ENCODE measurements around the gene FHIT.
"Not testable (repeated sequence)": the region's sequence is repeated elsewhere in the genome, so short reads cannot be mapped to it uniquely, and the experiment has no call there.

FHIT gene

DNA sequence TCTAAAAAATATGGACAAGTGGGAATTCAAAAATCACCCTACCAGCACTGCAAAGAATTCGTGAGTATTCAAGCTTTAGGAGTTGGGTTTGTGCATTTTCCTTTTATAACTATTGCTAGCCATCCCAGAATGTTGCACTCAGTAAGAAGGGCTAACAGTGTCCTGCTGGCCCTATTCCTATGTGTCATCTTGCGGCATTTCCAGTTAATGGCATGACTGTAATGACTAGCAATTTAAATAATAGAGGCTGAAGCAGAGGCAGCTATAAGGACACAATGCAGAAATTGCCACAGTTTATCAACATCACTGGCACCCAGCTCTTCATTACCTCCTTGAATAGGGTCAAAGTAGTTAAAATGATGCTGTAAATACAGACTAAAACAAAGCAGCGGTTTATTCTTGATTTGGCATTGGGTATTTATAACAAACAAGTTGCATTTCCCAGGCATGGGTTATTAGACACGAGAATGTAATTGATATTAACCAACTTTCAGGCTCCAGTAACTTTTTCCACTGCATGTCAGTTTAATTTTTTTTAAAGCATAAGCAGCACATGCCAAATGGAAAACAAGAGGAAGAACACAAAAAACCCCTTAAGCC is 177.6 kb downstream of the FHIT start:
- Histone ChIP-seq H3K4me3 (ENCODE audit: low read depth in 1 of 2, low read length in 2 of 2) (no peak overlapping the region), H3K27ac (ENCODE audit: low read depth, low read length) (no peak overlapping the region), H3K27me3 (ENCODE audit: control insufficient read depth in 1 of 2, insufficient read depth in 2 of 2, low read length in 2 of 2) (no peaks in the 10 kb centered on the region), H3K9me3 (ENCODE audit: control insufficient read depth in 1 of 2, low read length in 2 of 2) (no peaks in the 10 kb centered on the region), H3K9ac (ENCODE audit: low read depth in 1 of 2, low read length in 2 of 2) (no peak overlapping the region), H3K4me1 (ENCODE audit: control insufficient read depth in 1 of 2, insufficient read depth in 2 of 2, low read length in 2 of 2) (no peaks in the 10 kb centered on the region), H3K36me3 (ENCODE audit: control insufficient read depth in 1 of 2, insufficient read depth in 2 of 2, low read length in 2 of 2) (no peaks in the 10 kb centered on the region)

DNA sequence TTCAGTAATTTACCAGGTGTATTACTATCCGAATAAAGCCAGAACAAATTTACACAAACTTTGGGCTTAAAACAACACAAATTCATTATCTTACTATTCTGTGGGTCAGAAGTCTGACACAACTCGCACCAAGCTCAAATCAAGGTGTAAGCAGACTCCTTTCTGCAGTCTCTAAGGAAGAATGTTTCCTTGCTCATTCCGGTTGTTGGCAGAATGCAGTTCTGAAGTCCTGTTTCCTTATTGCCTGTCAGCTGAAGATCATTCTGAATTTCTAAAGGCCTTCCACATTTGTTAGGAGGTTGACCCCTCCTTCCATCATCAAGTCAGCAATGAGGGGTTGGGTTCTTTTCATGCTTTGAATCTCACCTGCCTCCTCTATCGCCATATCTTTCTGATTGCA is 183.2 kb downstream of the FHIT start:
- Histone ChIP-seq H3K9ac (ENCODE audit: low read depth in 1 of 2, low read length in 2 of 2) (no peak overlapping the region), H3K27ac (ENCODE audit: low read depth, low read length) (no peak overlapping the region), H3K27me3 (ENCODE audit: control insufficient read depth in 1 of 2, insufficient read depth in 2 of 2, low read length in 2 of 2) (no peaks in the 10 kb centered on the region), H3K36me3 (ENCODE audit: control insufficient read depth in 1 of 2, insufficient read depth in 2 of 2, low read length in 2 of 2) (no peaks in the 10 kb centered on the region), H3K4me3 (ENCODE audit: low read depth in 1 of 2, low read length in 2 of 2) (no peak overlapping the region), H3K9me3 (ENCODE audit: control insufficient read depth in 1 of 2, low read length in 2 of 2) (no peaks in the 10 kb centered on the region), H3K4me1 (ENCODE audit: control insufficient read depth in 1 of 2, insufficient read depth in 2 of 2, low read length in 2 of 2) (no peaks in the 10 kb centered on the region)

DNA sequence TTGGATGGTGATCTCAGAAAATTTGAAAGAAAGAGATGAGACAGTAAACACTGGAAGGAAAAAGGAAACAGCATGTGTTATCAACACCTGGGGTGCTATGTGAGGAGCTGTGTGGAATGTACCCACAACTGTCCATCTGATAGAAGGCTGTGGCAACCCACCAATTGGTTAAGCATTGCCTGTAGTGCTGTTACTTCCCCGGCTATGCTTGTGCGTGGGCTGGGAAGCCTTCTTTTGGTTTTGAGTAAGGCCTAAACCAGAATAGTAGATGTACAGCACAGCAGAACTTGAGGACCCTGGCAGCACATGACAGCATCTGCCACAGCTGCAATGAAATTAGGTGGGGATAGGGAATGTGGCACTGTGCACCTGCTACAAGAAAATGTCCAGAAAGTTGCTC is 184.5 kb downstream of the FHIT start:
- Histone ChIP-seq H3K27ac (ENCODE audit: low read depth, low read length) (no peak overlapping the region), H3K9me3 (ENCODE audit: control insufficient read depth in 1 of 2, low read length in 2 of 2) (no peaks in the 10 kb centered on the region), H3K9ac (ENCODE audit: low read depth in 1 of 2, low read length in 2 of 2) (no peak overlapping the region), H3K4me3 (ENCODE audit: low read depth in 1 of 2, low read length in 2 of 2) (no peak overlapping the region), H3K36me3 (ENCODE audit: control insufficient read depth in 1 of 2, insufficient read depth in 2 of 2, low read length in 2 of 2) (no peaks in the 10 kb centered on the region), H3K27me3 (ENCODE audit: control insufficient read depth in 1 of 2, insufficient read depth in 2 of 2, low read length in 2 of 2) (no peaks in the 10 kb centered on the region), H3K4me1 (ENCODE audit: control insufficient read depth in 1 of 2, insufficient read depth in 2 of 2, low read length in 2 of 2) (no peaks in the 10 kb centered on the region)

DNA sequence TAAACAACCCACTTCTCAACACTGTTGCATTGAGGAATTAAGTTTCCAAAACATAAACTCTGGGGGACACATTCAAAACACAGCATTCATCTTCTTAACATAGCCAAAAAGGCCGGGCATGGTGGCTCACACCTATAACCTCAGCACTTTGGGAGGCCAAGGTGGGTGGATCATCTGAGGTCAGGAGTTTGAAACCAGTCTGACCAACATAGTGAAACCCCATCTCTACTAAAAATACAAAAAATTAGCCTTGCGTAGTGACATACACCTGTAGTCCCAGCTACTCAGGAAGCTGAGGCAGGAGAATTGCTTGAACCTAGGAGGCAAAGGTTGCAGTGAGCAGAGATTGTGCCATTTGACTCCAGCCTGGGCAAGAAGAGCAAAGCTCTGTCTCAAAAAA is 185.0 kb downstream of the FHIT start:
- not testable (repeated sequence) for H3K36me3 ChIP-seq (ENCODE audit: control insufficient read depth in 1 of 2, insufficient read depth in 2 of 2, low read length in 2 of 2); H3K4me1 ChIP-seq (ENCODE audit: control insufficient read depth in 1 of 2, insufficient read depth in 2 of 2, low read length in 2 of 2); H3K27me3 ChIP-seq (ENCODE audit: control insufficient read depth in 1 of 2, insufficient read depth in 2 of 2, low read length in 2 of 2); H3K4me3 ChIP-seq (ENCODE audit: low read depth in 1 of 2, low read length in 2 of 2); H3K9ac ChIP-seq (ENCODE audit: low read depth in 1 of 2, low read length in 2 of 2); H3K9me3 ChIP-seq (ENCODE audit: control insufficient read depth in 1 of 2, low read length in 2 of 2); H3K27ac ChIP-seq (ENCODE audit: low read depth, low read length)

DNA sequence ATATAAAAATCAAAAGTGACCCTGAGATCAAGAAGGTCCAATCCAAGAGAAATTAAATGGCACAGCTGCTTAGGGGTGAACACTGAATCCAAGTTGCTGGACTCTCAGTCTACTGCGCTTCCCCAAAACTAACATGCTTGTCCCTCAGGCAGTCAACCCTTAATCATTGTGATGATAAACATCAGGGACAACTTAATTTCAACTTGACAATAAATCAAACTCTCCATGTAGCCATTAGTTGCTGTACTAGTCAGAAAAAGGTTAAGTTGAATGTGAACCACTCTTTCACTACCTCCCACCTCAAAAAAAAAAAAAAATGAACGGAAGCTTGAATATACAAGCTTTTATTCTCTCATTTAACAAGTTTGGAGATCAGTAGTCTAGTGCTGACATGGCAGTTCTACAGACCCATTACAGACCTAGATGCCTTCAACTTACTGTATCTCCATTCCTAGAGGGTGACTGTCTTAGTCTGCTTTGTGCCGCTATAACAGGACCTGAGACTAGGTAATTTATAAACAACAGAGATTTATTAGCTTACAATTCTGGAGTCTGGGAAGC is 185.7 kb downstream of the FHIT start:
- no peak overlapping the region for H3K27ac ChIP-seq (ENCODE audit: low read depth, low read length)
- no peaks in the 10 kb centered on the region for H3K36me3 ChIP-seq (ENCODE audit: control insufficient read depth in 1 of 2, insufficient read depth in 2 of 2, low read length in 2 of 2)
- H3K4me1 ChIP-seq (ENCODE audit: control insufficient read depth in 1 of 2, insufficient read depth in 2 of 2, low read length in 2 of 2), result no peaks in the 10 kb centered on the region
- no peak overlapping the region for H3K9ac ChIP-seq (ENCODE audit: low read depth in 1 of 2, low read length in 2 of 2)
- H3K4me3 ChIP-seq (ENCODE audit: low read depth in 1 of 2, low read length in 2 of 2), result no peak overlapping the region
- no peaks in the 10 kb centered on the region for H3K9me3 ChIP-seq (ENCODE audit: control insufficient read depth in 1 of 2, low read length in 2 of 2)
- H3K27me3 ChIP-seq (ENCODE audit: control insufficient read depth in 1 of 2, insufficient read depth in 2 of 2, low read length in 2 of 2), result no peaks in the 10 kb centered on the region

DNA sequence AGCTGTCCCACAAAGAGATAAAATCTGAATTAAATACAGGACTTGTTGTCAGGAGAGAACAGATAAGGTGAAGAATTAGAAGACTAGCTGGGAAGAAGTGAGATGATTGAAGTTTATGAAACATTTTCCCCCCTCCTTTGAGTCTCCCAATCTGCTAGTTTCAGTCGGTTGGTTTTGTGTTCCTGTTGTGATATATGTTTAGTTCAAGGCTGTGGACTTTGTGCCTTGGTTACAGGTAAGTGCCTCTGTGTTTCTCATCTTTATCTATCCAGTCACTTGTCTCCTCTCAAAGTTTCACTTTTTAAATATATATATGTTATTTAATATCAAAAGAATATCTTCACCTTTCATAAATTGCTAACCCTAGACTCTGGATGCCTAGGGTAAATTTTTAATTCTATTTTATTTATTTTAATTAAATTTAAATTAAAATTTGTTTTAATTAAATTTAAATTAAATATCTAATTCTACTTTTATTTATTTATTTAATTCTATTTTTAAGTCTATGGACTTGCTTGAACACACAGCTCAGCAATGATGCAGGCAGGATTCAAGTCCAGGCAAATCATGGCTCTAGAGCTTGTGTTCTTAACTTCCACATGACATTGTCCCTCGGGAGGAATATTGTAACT is 190.0 kb downstream of the FHIT start:
- H3K9ac ChIP-seq (ENCODE audit: low read depth in 1 of 2, low read length in 2 of 2), result no peak overlapping the region
- no peaks in the 10 kb centered on the region for H3K4me1 ChIP-seq (ENCODE audit: control insufficient read depth in 1 of 2, insufficient read depth in 2 of 2, low read length in 2 of 2)
- H3K27ac ChIP-seq (ENCODE audit: low read depth, low read length), result no peak overlapping the region
- no peak overlapping the region for H3K4me3 ChIP-seq (ENCODE audit: low read depth in 1 of 2, low read length in 2 of 2)
- no peaks in the 10 kb centered on the region for H3K27me3 ChIP-seq (ENCODE audit: control insufficient read depth in 1 of 2, insufficient read depth in 2 of 2, low read length in 2 of 2)
- no peaks in the 10 kb centered on the region for H3K36me3 ChIP-seq (ENCODE audit: control insufficient read depth in 1 of 2, insufficient read depth in 2 of 2, low read length in 2 of 2)
- H3K9me3 ChIP-seq (ENCODE audit: control insufficient read depth in 1 of 2, low read length in 2 of 2), result no peaks in the 10 kb centered on the region

DNA sequence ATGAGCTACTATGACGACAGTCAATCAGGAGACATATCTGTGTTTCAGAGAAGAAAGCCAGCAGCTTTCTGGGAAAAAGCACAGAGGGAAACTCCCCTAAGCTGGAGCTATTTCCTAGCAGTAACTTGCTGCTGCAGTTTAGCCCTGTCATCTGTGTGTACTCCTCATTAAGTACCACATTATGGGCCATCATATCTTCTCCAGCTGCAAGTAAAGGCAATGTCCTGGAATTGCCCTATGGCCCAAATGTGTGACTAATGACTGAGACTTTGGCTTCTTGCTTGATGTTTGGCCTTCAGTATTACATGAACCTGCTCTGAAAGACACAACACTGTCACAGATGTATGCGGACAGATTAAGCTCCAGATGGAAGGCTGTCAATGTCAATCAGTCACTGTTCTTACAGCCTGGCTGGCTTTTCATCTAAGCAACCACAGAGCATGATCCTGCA is 190.8 kb downstream of the FHIT start:
- H3K27ac ChIP-seq (ENCODE audit: low read depth, low read length), result no peak overlapping the region
- no peaks in the 10 kb centered on the region for H3K9me3 ChIP-seq (ENCODE audit: control insufficient read depth in 1 of 2, low read length in 2 of 2)
- H3K36me3 ChIP-seq (ENCODE audit: control insufficient read depth in 1 of 2, insufficient read depth in 2 of 2, low read length in 2 of 2), result no peaks in the 10 kb centered on the region
- H3K4me1 ChIP-seq (ENCODE audit: control insufficient read depth in 1 of 2, insufficient read depth in 2 of 2, low read length in 2 of 2), result no peaks in the 10 kb centered on the region
- no peak overlapping the region for H3K4me3 ChIP-seq (ENCODE audit: low read depth in 1 of 2, low read length in 2 of 2)
- no peak overlapping the region for H3K9ac ChIP-seq (ENCODE audit: low read depth in 1 of 2, low read length in 2 of 2)
- H3K27me3 ChIP-seq (ENCODE audit: control insufficient read depth in 1 of 2, insufficient read depth in 2 of 2, low read length in 2 of 2), result no peaks in the 10 kb centered on the region

DNA sequence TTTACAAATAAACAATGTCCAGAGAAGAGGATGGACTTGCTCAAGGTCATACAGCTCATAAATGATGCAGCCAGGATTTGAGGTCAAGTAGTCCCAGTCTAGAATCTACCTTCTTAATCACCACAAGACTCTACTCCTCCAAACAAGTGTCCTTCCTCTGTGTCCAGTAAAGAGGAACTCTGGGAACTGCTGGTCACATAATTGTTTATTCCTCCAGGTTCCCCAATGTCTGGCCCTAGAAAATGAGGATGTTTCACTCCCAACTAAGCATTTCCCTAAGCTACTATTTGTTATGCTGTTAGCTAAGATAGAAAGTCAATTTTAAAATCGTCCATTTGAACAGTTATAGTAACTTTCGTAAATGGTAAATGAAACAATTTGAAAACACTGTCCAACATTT is 192.4 kb downstream of the FHIT start:
- Histone ChIP-seq H3K36me3 (ENCODE audit: control insufficient read depth in 1 of 2, insufficient read depth in 2 of 2, low read length in 2 of 2) (no peaks in the 10 kb centered on the region), H3K4me1 (ENCODE audit: control insufficient read depth in 1 of 2, insufficient read depth in 2 of 2, low read length in 2 of 2) (no peaks in the 10 kb centered on the region), H3K9me3 (ENCODE audit: control insufficient read depth in 1 of 2, low read length in 2 of 2) (no peaks in the 10 kb centered on the region), H3K27me3 (ENCODE audit: control insufficient read depth in 1 of 2, insufficient read depth in 2 of 2, low read length in 2 of 2) (no peaks in the 10 kb centered on the region), H3K27ac (ENCODE audit: low read depth, low read length) (no peak overlapping the region), H3K4me3 (ENCODE audit: low read depth in 1 of 2, low read length in 2 of 2) (no peak overlapping the region), H3K9ac (ENCODE audit: low read depth in 1 of 2, low read length in 2 of 2) (no peak overlapping the region)

DNA sequence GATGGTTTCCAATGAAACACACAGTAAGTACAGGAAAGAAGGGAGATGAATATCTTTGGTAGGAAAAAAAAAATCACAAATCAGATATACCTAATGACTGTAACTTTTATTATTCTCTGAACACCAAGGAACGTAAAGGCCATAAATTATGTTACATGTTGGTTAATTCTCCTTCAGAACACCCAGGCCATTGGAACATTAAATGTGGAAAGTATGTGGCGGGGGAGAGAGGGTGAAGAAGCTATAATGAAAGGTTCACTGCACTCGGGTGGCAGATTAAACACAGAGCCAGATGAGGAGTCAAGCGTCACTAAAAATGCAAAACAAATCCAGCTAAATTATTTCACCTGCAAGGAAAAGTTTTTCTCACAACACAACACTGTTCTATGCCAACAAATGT is 193.8 kb downstream of the FHIT start:
- no peak overlapping the region for H3K27ac ChIP-seq (ENCODE audit: low read depth, low read length)

DNA sequence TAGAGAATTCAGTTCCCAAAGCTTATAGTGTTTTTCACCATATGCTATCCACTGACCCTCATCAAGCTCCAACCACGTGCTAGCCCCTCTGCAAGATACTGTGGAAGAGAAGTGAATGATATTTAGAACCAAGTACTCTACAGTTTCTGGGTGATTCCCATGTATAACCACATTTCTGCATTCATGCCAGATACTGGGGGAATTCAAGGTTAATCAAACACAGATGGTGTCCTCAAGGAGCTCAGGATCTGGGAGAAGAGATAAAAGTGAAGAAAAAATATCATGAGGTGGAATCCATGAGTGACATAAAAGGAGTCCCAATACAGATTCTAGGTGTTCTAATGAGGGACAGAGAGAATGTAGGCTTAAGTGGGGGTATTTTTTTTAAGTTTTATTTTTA is 195.8 kb downstream of the FHIT start:
- H3K9me3 ChIP-seq (ENCODE audit: control insufficient read depth in 1 of 2, low read length in 2 of 2), result no peaks in the 10 kb centered on the region
- no peaks in the 10 kb centered on the region for H3K4me1 ChIP-seq (ENCODE audit: control insufficient read depth in 1 of 2, insufficient read depth in 2 of 2, low read length in 2 of 2)
- H3K27me3 ChIP-seq (ENCODE audit: control insufficient read depth in 1 of 2, insufficient read depth in 2 of 2, low read length in 2 of 2), result no peaks in the 10 kb centered on the region
- no peak overlapping the region for H3K4me3 ChIP-seq (ENCODE audit: low read depth in 1 of 2, low read length in 2 of 2)
- no peaks in the 10 kb centered on the region for H3K36me3 ChIP-seq (ENCODE audit: control insufficient read depth in 1 of 2, insufficient read depth in 2 of 2, low read length in 2 of 2)
- H3K9ac ChIP-seq (ENCODE audit: low read depth in 1 of 2, low read length in 2 of 2), result no peak overlapping the region
- H3K27ac ChIP-seq (ENCODE audit: low read depth, low read length), result no peak overlapping the region

More for the DNA sequence above, 193.8 kb downstream of the FHIT start:
- Histone ChIP-seq H3K4me3 (ENCODE audit: low read depth in 1 of 2, low read length in 2 of 2) (no peak overlapping the region), H3K9me3 (ENCODE audit: control insufficient read depth in 1 of 2, low read length in 2 of 2) (no peaks in the 10 kb centered on the region), H3K27me3 (ENCODE audit: control insufficient read depth in 1 of 2, insufficient read depth in 2 of 2, low read length in 2 of 2) (no peaks in the 10 kb centered on the region), H3K4me1 (ENCODE audit: control insufficient read depth in 1 of 2, insufficient read depth in 2 of 2, low read length in 2 of 2) (no peaks in the 10 kb centered on the region), H3K9ac (ENCODE audit: low read depth in 1 of 2, low read length in 2 of 2) (no peak overlapping the region), H3K36me3 (ENCODE audit: control insufficient read depth in 1 of 2, insufficient read depth in 2 of 2, low read length in 2 of 2) (no peaks in the 10 kb centered on the region)

All from duodenal mucosa (tissue), 2 donors.